ENCODE data around the gene DLX6.

The DLX6 gene

GRCh38 chr7:96995406-96996110, 9.8 kb upstream of the DLX6 start:
- no peak for DNase-seq (ENCODE audit: low read depth in 2 of 2)

DNA sequence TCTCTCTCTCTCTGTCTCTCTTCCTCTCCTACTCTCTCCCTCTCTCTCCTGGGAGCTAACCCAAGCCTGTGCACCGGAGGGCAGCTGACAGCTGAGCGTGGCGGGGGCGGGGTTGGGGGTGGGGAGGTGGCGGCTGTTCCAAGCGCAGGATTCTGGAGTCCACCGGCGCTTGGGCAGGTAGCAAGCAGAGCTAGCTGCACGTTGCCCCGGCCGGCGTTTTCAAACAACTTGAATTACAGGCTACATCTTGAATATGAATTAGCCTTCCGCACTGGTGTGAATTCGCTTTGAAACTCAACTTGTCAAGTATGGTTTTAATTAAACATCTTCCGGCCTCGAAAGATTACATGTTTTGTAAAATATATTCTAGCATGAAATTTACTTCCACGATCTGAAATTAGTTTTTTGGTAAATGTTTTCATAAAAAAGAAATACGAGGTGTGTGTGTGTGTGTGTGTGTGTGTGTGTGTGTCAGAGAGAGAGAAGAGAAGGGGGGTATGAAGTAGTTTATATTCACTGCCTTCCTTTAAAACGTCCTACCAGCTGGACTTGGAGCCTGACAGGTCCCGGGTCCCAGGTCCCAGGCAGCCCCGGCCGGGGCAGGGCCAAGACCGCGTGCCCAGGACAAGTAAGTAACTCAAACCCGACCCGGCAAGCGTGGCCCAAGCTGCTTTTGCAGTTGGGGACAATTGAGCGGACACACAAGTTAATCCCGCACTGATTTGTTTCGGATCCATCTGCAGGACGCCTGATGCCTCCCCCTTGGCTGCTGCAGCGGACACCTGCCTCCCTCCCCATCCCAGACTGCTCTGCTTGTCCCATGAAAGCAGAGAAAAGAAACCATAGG, 9.0 kb upstream of the DLX6 start:
- no peak for DNase-seq (ENCODE audit: low read depth in 2 of 2)

DNA sequence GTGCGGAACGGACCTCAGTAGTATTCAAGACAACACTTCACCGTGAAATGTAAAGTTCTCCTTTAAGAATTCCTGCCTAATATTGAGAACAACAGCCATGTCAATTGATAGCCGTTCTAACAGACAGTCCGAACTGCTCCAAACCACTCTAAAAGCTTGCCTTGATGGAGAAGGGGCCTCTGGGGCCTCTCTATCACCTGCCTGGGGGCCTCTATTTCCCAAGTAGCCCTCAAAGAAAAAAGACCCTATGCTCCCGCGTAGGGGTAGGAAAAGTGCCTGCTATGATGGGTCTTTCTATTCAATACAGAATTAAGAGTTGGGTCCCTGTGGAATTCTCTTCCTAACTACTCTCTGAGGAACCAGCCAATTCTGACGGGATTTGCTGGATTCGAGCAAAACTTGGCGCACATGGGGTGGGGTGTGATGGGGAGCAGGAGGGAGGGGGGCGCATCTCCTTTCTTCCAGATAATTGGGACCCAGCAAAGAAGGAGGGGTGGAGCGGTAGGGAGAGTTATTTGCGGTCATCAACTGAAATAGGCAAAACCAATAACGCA, 8.3 kb upstream of the DLX6 start:
- DNase-seq (ENCODE audit: low read depth in 2 of 2): no peak

GRCh38 chr7:96997512-96998032, 7.8 kb upstream of the DLX6 start:
- DNase-seq (ENCODE audit: low read depth in 2 of 2): no peak

GRCh38 chr7:96998333-96998732, 7.0 kb upstream of the DLX6 start:
- no peak for DNase-seq (ENCODE audit: low read depth in 2 of 2)

- no peak for DNase-seq (ENCODE audit: low read depth in 2 of 2)
Observed at GRCh38 chr7:96998744-96999143, 6.6 kb upstream of the DLX6 start.

GRCh38 chr7:97001221-97001620, 4.1 kb upstream of the DLX6 start:
- no peak for DNase-seq (ENCODE audit: low read depth in 2 of 2)

- no peak for DNase-seq (ENCODE audit: low read depth in 2 of 2)
Observed at GRCh38 chr7:97001656-97002554, 3.4 kb upstream of the DLX6 start.

- no peak for DNase-seq (ENCODE audit: low read depth in 2 of 2)
Observed at GRCh38 chr7:97002555-97003261, 2.6 kb upstream of the DLX6 start.

- DNase-seq (ENCODE audit: low read depth in 2 of 2): no peak
Observed at GRCh38 chr7:97003262-97004246, 1.8 kb upstream of the DLX6 start.

GRCh38 chr7:97004247-97005182, 838 bp upstream of the DLX6 start:
- no peak for DNase-seq (ENCODE audit: low read depth in 2 of 2)

- DNase-seq (ENCODE audit: low read depth in 2 of 2): no peak
Observed at GRCh38 chr7:97006055-97006815, 882 bp downstream of the DLX6 start.

GRCh38 chr7:97006816-97007582, 1.6 kb downstream of the DLX6 start:
- no peak for DNase-seq (ENCODE audit: low read depth in 2 of 2)

DNA sequence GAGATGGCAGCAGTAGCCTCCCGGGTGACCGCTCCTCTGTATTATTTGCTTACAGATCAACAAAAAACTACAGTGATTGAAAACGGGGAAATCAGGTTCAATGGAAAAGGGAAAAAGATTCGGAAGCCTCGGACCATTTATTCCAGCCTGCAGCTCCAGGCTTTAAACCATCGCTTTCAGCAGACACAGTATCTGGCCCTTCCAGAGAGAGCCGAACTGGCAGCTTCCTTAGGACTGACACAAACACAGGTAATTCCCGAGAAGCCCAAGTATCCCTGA, 2.2 kb downstream of the DLX6 start:
- DNase-seq (ENCODE audit: low read depth in 2 of 2): no peak

GRCh38 chr7:97008275-97008917, 3.0 kb downstream of the DLX6 start:
- no peak for DNase-seq (ENCODE audit: low read depth in 2 of 2)

DNA sequence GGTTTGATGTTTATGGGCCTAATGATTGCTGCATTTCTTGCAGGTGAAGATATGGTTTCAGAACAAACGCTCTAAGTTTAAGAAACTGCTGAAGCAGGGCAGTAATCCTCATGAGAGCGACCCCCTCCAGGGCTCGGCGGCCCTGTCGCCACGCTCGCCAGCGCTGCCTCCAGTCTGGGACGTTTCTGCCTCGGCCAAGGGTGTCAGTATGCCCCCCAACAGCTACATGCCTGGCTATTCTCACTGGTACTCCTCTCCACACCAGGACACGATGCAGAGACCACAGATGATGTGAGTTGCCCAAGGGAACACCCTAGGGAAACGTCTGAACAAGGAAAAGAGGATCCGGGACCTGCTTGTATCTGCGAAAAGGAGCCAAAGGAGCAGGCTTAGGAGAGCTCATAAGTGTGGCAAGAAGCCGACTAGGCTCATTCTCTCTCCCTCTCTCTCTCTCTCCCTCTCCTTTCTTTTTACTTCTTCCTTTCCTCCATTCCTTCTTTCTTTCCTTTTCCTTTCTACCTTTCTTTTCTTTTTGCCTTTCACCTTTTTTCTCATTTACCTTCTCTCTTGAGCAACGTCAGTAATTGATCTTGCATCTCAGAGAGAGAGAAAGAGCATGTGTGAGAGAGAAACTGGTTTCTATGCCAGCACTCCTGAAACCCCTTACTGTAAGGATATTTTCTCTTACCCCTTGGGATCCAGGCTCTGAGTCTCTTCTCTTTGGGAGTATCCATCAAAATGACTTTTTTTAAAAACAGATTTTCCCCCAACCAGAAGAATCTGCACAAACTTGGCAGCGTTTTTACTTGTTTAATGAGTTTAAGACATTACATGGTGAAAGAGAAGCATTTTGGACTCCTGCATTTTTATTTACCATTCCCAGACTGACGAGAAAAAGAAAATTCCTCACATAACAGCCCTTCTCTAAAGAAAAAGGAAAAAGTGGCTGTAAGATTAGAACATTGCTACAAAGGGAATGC, 4.7 kb downstream of the DLX6 start:
- DNase-seq (ENCODE audit: low read depth in 2 of 2): no peak

Measured in stimulated activated CD8-positive, alpha-beta memory T cell treated with anti-CD3 and anti-CD28 coated beads, Interleukin-2, amount 100 ng/mL, for 1 hour (primary cell).